ENCODE data around the gene SHISA7.

The SHISA7 gene

GRCh38 chr19:55385724-55386492 is 57.2 kb downstream of the SHISA7 start, which contains the start of gene RPL28:
RPL28 (plus strand) TSS chr19:55385932; CDS start chr19:55386358, 426 bp downstream.
- Histone ChIP-seq H3K27me3 (ENCODE audit: control insufficient read depth, insufficient read depth, low read length) (peaks cover 16% of the 10 kb centered on the region), H3K9ac (ENCODE audit: low read length) (peak within 1 kb of the TSS; percentile 86), H3K36me3 (ENCODE audit: control insufficient read depth, low read depth, low read length) (peaks cover 29% of the 10 kb centered on the region), H3K4me3 (ENCODE audit: low read length) (peak within 1 kb of the TSS; percentile 97), H3K27ac (ENCODE audit: low read length) (peak within 1 kb of the TSS; percentile 70), H3K9me3 (ENCODE audit: control insufficient read depth, low read depth, low read length) (no peaks in the 10 kb centered on the region), H3K4me1 (ENCODE audit: control insufficient read depth, low read depth, low read length) (peaks cover 14% of the 10 kb centered on the region)

GRCh38 chr19:55384920-55385723 is 58.0 kb downstream of the SHISA7 start:
- peak overlapping the region; percentile 86 for H3K9ac ChIP-seq (ENCODE audit: low read length)
- H3K27me3 ChIP-seq (ENCODE audit: control insufficient read depth, insufficient read depth, low read length), result peaks cover 16% of the 10 kb centered on the region
- H3K27ac ChIP-seq (ENCODE audit: low read length), result peak overlapping the region; percentile 70
- no peaks in the 10 kb centered on the region for H3K9me3 ChIP-seq (ENCODE audit: control insufficient read depth, low read depth, low read length)
- H3K36me3 ChIP-seq (ENCODE audit: control insufficient read depth, low read depth, low read length), result peaks cover 29% of the 10 kb centered on the region
- peaks cover 14% of the 10 kb centered on the region for H3K4me1 ChIP-seq (ENCODE audit: control insufficient read depth, low read depth, low read length)
- peak overlapping the region; percentile 97 for H3K4me3 ChIP-seq (ENCODE audit: low read length)

GRCh38 chr19:55384131-55384919 is 58.8 kb downstream of the SHISA7 start, which contains the start of gene TMEM238:
TMEM238 (minus strand) TSS chr19:55384292; CDS start chr19:55384259, 33 bp downstream.
- Histone ChIP-seq H3K27ac (ENCODE audit: low read length) (no peak within 1 kb of the TSS), H3K9me3 (ENCODE audit: control insufficient read depth, low read depth, low read length) (no peaks in the 10 kb centered on the region), H3K4me3 (ENCODE audit: low read length) (peak within 1 kb of the TSS; percentile 97)

GRCh38 chr19:55383279-55384130 is 59.6 kb downstream of the SHISA7 start:
- no peak overlapping the region for H3K27ac ChIP-seq (ENCODE audit: low read length)
- peaks cover 25% of the 10 kb centered on the region for H3K27me3 ChIP-seq (ENCODE audit: control insufficient read depth, insufficient read depth, low read length)
- H3K4me1 ChIP-seq (ENCODE audit: control insufficient read depth, low read depth, low read length), result peaks cover 14% of the 10 kb centered on the region
- H3K4me3 ChIP-seq (ENCODE audit: low read length), result peak overlapping the region; percentile 46
- H3K36me3 ChIP-seq (ENCODE audit: control insufficient read depth, low read depth, low read length), result peaks cover 19% of the 10 kb centered on the region
- peak overlapping the region; percentile 15 for H3K9ac ChIP-seq (ENCODE audit: low read length)
- no peaks in the 10 kb centered on the region for H3K9me3 ChIP-seq (ENCODE audit: control insufficient read depth, low read depth, low read length)

More at GRCh38 chr19:55384131-55384919, 58.8 kb downstream of the SHISA7 start, which contains the start of gene TMEM238:
- peaks cover 17% of the 10 kb centered on the region for H3K27me3 ChIP-seq (ENCODE audit: control insufficient read depth, insufficient read depth, low read length)
- H3K4me1 ChIP-seq (ENCODE audit: control insufficient read depth, low read depth, low read length), result peaks cover 14% of the 10 kb centered on the region
- peak within 1 kb of the TSS; percentile 86 for H3K9ac ChIP-seq (ENCODE audit: low read length)
- H3K36me3 ChIP-seq (ENCODE audit: control insufficient read depth, low read depth, low read length), result peaks cover 28% of the 10 kb centered on the region

DNA sequence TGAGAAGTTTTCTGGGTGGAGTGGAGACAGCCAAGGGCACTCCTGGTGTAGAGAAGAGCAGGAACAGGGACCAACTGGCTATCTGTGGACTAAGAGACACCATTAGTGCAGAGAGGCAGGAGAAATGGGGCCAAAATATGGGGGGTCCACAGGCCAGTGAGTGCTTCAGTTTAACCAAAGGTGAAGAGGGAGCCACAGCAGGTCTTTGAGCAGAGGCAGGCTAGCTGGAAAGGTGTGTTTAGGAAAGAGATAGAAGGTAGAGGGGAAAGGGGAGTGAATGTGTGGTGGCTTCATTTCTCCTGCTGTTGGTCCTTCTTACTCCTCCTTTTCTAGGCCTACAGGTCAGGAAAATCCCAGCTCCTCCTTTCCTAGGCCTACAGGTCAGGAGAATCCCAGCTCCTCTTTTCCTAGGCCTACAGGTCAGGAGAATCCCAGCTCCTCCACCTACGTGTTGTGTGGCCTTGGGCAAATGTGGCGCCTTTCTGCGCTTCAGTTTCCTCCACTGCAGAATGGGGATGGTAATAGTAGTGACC is 60.5 kb downstream of the SHISA7 start:
- no peak overlapping the region for H3K4me3 ChIP-seq (ENCODE audit: low read length)
- H3K36me3 ChIP-seq (ENCODE audit: control insufficient read depth, low read depth, low read length), result peaks cover 10% of the 10 kb centered on the region
- H3K9ac ChIP-seq (ENCODE audit: low read length), result no peak overlapping the region
- no peak overlapping the region for H3K27ac ChIP-seq (ENCODE audit: low read length)
- peaks cover 19% of the 10 kb centered on the region for H3K4me1 ChIP-seq (ENCODE audit: control insufficient read depth, low read depth, low read length)
- H3K27me3 ChIP-seq (ENCODE audit: control insufficient read depth, insufficient read depth, low read length), result peaks cover 34% of the 10 kb centered on the region
- no peaks in the 10 kb centered on the region for H3K9me3 ChIP-seq (ENCODE audit: control insufficient read depth, low read depth, low read length)

- peaks cover 40% of the 10 kb centered on the region for H3K27me3 ChIP-seq (ENCODE audit: control insufficient read depth, insufficient read depth, low read length)
- peaks cover 15% of the 10 kb centered on the region for H3K4me1 ChIP-seq (ENCODE audit: control insufficient read depth, low read depth, low read length)
- peaks cover 4% of the 10 kb centered on the region for H3K36me3 ChIP-seq (ENCODE audit: control insufficient read depth, low read depth, low read length)
- no peak overlapping the region for H3K9ac ChIP-seq (ENCODE audit: low read length)
- H3K4me3 ChIP-seq (ENCODE audit: low read length), result no peak overlapping the region
- no peaks in the 10 kb centered on the region for H3K9me3 ChIP-seq (ENCODE audit: control insufficient read depth, low read depth, low read length)
- H3K27ac ChIP-seq (ENCODE audit: low read length), result no peak overlapping the region
These were observed 61.1 kb downstream of the SHISA7 start for GRCh38 chr19:55382013-55382412.

- Histone ChIP-seq H3K4me3 (ENCODE audit: low read length) (no peak overlapping the region), H3K9me3 (ENCODE audit: control insufficient read depth, low read depth, low read length) (no peaks in the 10 kb centered on the region), H3K4me1 (ENCODE audit: control insufficient read depth, low read depth, low read length) (peaks cover 18% of the 10 kb centered on the region), H3K36me3 (ENCODE audit: control insufficient read depth, low read depth, low read length) (no peaks in the 10 kb centered on the region), H3K27ac (ENCODE audit: low read length) (no peak overlapping the region), H3K27me3 (ENCODE audit: control insufficient read depth, insufficient read depth, low read length) (peaks cover 42% of the 10 kb centered on the region), H3K9ac (ENCODE audit: low read length) (no peak overlapping the region)
These were observed 63.9 kb downstream of the SHISA7 start for GRCh38 chr19:55379174-55379573.

Measured in iPS-18a (cell line).